GM23338 (cell line): ENCODE data around the gene DHRS7C.

Source experiments
- CREB1 ChIP-seq: fragments of 250-450 bp; sonication (Bioruptor Pico); IDR thresholded peaks from 2 replicates; pipeline ENCODE4 v1.5.0; 2020; ENCODE audit warnings: low read depth, mild to moderate bottlenecking, moderate library complexity
- TF ChIP-seq, protein P1 (sequence below), 2 experiments: fragments of 200-600 bp in 1 of 2; sonication (generic) in 1 of 2; conservative IDR thresholded peaks; 2 replicates each; pipeline versions ENCODE4 v1.5.1 to v1.6.1; 2016 to 2017; ENCODE audit warnings: antibody characterized with exemption in 2 of 2, low read depth in 2 of 2, mild to moderate bottlenecking in 2 of 2, moderate library complexity in 1 of 2

DNA sequence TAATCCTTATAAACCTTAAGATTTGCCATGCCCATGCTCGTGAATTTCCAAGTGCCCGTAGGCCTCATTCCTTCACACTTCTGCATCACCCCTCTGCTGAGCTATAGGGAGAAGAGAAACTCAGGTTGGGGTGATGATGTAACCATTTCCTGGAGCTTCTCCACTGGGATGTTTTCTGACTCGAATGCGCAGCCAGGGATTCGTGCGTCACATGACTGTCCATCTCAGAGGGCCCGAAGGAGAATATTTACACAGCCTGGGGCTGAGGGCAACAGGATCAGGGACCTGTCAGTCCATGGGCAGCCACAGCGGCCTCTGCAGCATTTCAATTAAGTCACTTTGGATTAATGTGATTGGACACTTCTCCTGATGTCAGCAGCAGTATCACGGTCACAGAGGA is 21.8 kb upstream of the DHRS7C start:
- TF ChIP-seq, protein P1, sequence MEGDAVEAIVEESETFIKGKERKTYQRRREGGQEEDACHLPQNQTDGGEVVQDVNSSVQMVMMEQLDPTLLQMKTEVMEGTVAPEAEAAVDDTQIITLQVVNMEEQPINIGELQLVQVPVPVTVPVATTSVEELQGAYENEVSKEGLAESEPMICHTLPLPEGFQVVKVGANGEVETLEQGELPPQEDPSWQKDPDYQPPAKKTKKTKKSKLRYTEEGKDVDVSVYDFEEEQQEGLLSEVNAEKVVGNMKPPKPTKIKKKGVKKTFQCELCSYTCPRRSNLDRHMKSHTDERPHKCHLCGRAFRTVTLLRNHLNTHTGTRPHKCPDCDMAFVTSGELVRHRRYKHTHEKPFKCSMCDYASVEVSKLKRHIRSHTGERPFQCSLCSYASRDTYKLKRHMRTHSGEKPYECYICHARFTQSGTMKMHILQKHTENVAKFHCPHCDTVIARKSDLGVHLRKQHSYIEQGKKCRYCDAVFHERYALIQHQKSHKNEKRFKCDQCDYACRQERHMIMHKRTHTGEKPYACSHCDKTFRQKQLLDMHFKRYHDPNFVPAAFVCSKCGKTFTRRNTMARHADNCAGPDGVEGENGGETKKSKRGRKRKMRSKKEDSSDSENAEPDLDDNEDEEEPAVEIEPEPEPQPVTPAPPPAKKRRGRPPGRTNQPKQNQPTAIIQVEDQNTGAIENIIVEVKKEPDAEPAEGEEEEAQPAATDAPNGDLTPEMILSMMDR (conservative IDR thresholded peaks at IDR 0.05; ENCODE audit: low read depth in 2 of 2): no peak
- TF ChIP-seq CREB1 (CRISPR knock-in tag): no peak
